Hepatocyte (in vitro differentiated cells): ENCODE measurements around the gene TLR4. TPM values are rescaled to one million over a fixed set of nuclear protein-coding genes. Genes with fewer than 3 reads are reported as not detected.

Experiments used
- DNase-seq: peaks from one replicate; pipeline ENCODE4 v3.0.0-alpha.2; 2016; ENCODE audit warnings: low spot score
- H2AFZ ChIP-seq: fragments of 200-600 bp; sonication (generic); 2 replicates; pipeline ENCODE4 v1.6.0; 2016; ENCODE audit warnings: antibody characterized with exemption, mild to moderate bottlenecking
- H3K27ac ChIP-seq: fragments of 200-600 bp; sonication (generic); 2 replicates; pipeline ENCODE4 v1.5.1; 2016; ENCODE audit warnings: mild to moderate bottlenecking
- H3K27me3 ChIP-seq: fragments of 200-600 bp; sonication (generic); 2 replicates; pipeline ENCODE4 v1.6.1; 2016
- H3K36me3 ChIP-seq: fragments of 200-600 bp; sonication (generic); replicated peaks from 2 replicates; pipeline ENCODE4 v1.5.1; 2016; ENCODE audit warnings: low read depth; ENCODE audit not compliant: insufficient read depth
- H3K4me1 ChIP-seq: fragments of 200-600 bp; sonication (generic); 2 replicates; pipeline ENCODE4 v1.5.1; 2016; ENCODE audit warnings: mild to moderate bottlenecking, moderate library complexity; ENCODE audit not compliant: insufficient read depth
- H3K4me2 ChIP-seq: fragments of 200-600 bp; sonication (generic); 2 replicates; pipeline ENCODE4 v1.6.0; 2016
- H3K4me3 ChIP-seq: fragments of 200-600 bp; sonication (generic); 2 replicates; pipeline ENCODE4 v1.5.1; 2016; ENCODE audit warnings: mild to moderate bottlenecking
- H3K79me2 ChIP-seq: fragments of 200-600 bp; sonication (generic); 2 replicates; pipeline ENCODE4 v1.6.0; 2017; ENCODE audit warnings: mild to moderate bottlenecking
- H3K9me2 ChIP-seq: fragments of 200-600 bp; sonication (generic); replicated peaks from 2 replicates; pipeline ENCODE4 v1.6.0; 2017; ENCODE audit warnings: mild to moderate bottlenecking; ENCODE audit not compliant: insufficient read depth
- H3K9me3 ChIP-seq: fragments of 200-600 bp; sonication (generic); 2 replicates; pipeline ENCODE4 v1.5.1; 2016; ENCODE audit warnings: low read depth, mild to moderate bottlenecking
- H4K20me1 ChIP-seq: fragments of 200-600 bp; sonication (generic); 2 replicates; pipeline ENCODE4 v1.6.0; 2016; ENCODE audit warnings: mild to moderate bottlenecking; ENCODE audit not compliant: insufficient read depth, poor library complexity, severe bottlenecking
- EZH2 ChIP-seq: fragments of 200-600 bp; sonication (generic); IDR thresholded peaks from 2 replicates; pipeline ENCODE4 v1.6.1; 2016; ENCODE audit warnings: antibody characterized with exemption, mild to moderate bottlenecking, borderline replicate concordance
- EZH2phosphoT487 ChIP-seq: fragments of 200-600 bp; sonication (generic); IDR thresholded peaks from one replicate; pipeline ENCODE4 v1.6.1; 2018; ENCODE audit warnings: antibody characterized with exemption, mild to moderate bottlenecking, low read depth, moderate library complexity; ENCODE audit not compliant: unreplicated experiment, severe bottlenecking
- WGBS: methylation state at CpG from one replicate; pipeline ENCODE4 v1.1.6; 2016; ENCODE audit warnings: low lambda C conversion rate; ENCODE audit errors: missing lambda C conversion rate; 5-methylcytosine and 5-hydroxymethylcytosine counted together
- polyA plus RNA-seq: library from polyadenylated mRNA; unstranded; fragments of >200 nt; fragmentation: Nextera tagmentation; extraction: Ambion mirVana; gene quantifications from 2 replicates; pipeline ENCODE4 v1.2.1, GENCODE V29; 2016
- small RNA-seq: library from RNA; depleted of rRNA; stranded (forward); fragments of <200 nt; gene quantifications from one replicate; pipeline ENCODE3, GENCODE V24; 2014
- total RNA-seq: library from RNA; depleted of rRNA; stranded (reverse); fragments of >200 nt; gene quantifications from 2 replicates; pipeline ENCODE4 v1.2.3, GENCODE V29; 2014
- TF ChIP-seq, protein P1 (sequence below): fragments of 200-600 bp; sonication (generic); IDR thresholded peaks from 2 replicates; pipeline ENCODE4 v1.5.1; 2016; ENCODE audit warnings: antibody characterized with exemption, mild to moderate bottlenecking; ENCODE audit not compliant: poor library complexity

The TLR4 gene
- total and polyA plus RNA-seq, 2 experiments from 2014 or later, result 0.33 to 1.7 TPM

DNA sequence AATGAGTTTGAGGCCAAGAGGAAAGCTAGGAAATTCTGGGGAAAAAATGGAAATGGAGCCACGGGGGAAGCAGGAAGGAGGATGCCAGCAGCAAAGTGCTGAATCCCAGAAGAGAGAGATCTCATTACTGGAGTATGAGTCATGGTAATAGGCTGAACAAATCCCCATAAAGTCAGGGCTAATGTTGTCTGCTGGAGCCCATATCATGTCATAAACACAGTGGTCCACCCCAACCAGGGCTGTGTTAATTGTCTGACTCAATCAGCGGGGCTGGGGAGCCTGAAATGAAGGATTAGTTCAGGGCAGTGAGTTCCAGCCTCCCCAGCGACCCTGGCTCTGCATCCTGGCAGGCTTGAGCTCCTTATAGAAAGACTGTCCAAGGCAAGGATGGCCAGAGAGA, 68.8 kb downstream of the TLR4 start:
- Histone ChIP-seq H3K36me3 (no peaks in the 10 kb centered on the region), H4K20me1 (no peaks in the 10 kb centered on the region), H3K4me2 (no peak overlapping the region), H3K79me2 (no peaks in the 10 kb centered on the region), H2AFZ (no peak overlapping the region), H3K27me3 (peaks cover 3% of the 10 kb centered on the region), H3K4me1 (no peaks in the 10 kb centered on the region), H3K27ac (peak overlapping the region; percentile 48), H3K9me3 (no peaks in the 10 kb centered on the region), H3K4me3 (no peak overlapping the region), H3K9me2 (no peaks in the 10 kb centered on the region)
- WGBS, result 21% methylated on average over 3 of the region's 3 CpGs
- TF ChIP-seq EZH2phosphoT487 (no peak), EZH2 (no peak)
- TF ChIP-seq, protein P1, sequence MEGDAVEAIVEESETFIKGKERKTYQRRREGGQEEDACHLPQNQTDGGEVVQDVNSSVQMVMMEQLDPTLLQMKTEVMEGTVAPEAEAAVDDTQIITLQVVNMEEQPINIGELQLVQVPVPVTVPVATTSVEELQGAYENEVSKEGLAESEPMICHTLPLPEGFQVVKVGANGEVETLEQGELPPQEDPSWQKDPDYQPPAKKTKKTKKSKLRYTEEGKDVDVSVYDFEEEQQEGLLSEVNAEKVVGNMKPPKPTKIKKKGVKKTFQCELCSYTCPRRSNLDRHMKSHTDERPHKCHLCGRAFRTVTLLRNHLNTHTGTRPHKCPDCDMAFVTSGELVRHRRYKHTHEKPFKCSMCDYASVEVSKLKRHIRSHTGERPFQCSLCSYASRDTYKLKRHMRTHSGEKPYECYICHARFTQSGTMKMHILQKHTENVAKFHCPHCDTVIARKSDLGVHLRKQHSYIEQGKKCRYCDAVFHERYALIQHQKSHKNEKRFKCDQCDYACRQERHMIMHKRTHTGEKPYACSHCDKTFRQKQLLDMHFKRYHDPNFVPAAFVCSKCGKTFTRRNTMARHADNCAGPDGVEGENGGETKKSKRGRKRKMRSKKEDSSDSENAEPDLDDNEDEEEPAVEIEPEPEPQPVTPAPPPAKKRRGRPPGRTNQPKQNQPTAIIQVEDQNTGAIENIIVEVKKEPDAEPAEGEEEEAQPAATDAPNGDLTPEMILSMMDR, result no peak
- DNase-seq, result peak; percentile 56

Small RNA genes lying within 50 kb of the gene (small RNA-seq; reads per million reads assigned to genes)
- not detected for gene RNU6-1082P
